NCI-H2029 treated with DMSO at 0.1 percent for 48 hours (cell line): ENCODE data around the gene GREB1L.

Experiments used
- DNase-seq: peaks from one replicate; lab custom pipeline; 2025; lab: John Stamatoyannopoulos, UW

GREB1L gene

GRCh38 chr18:21489119-21489750 is 247.2 kb downstream of the GREB1L start:
- DNase-seq: peak; percentile 11

GRCh38 chr18:21489919-21490495 is 248.0 kb downstream of the GREB1L start:
- DNase-seq: no peak

GRCh38 chr18:21490748-21491147 is 248.7 kb downstream of the GREB1L start:
- DNase-seq: no peak

- no peak for DNase-seq
Measured at GRCh38 chr18:21496277-21496835, 254.3 kb downstream of the GREB1L start.

- DNase-seq: no peak
Measured at GRCh38 chr18:21499997-21500396, 258.0 kb downstream of the GREB1L start.

- DNase-seq: no peak
Measured at GRCh38 chr18:21502661-21503060, 260.6 kb downstream of the GREB1L start.

GRCh38 chr18:21507913-21508701 is 266.1 kb downstream of the GREB1L start:
- DNase-seq: no peak

- DNase-seq: no peak
Measured at GRCh38 chr18:21509062-21509461, 267.0 kb downstream of the GREB1L start.

- DNase-seq: no peak
Measured at GRCh38 chr18:21513292-21513691, 271.3 kb downstream of the GREB1L start.

GRCh38 chr18:21513741-21514140 is 271.7 kb downstream of the GREB1L start:
- DNase-seq: no peak

GRCh38 chr18:21522530-21522929 is 280.5 kb downstream of the GREB1L start:
- DNase-seq: no peak

GRCh38 chr18:21525916-21526315 is 283.9 kb downstream of the GREB1L start:
- DNase-seq: no peak

GRCh38 chr18:21526463-21526862 is 284.4 kb downstream of the GREB1L start:
- no peak for DNase-seq

GRCh38 chr18:21534327-21534726 is 292.3 kb downstream of the GREB1L start:
- no peak for DNase-seq

- DNase-seq: no peak
Measured at GRCh38 chr18:21538230-21538629, 296.2 kb downstream of the GREB1L start.

- DNase-seq: no peak
Measured at GRCh38 chr18:21546423-21546822, 304.4 kb downstream of the GREB1L start.

- DNase-seq: no peak
Measured at GRCh38 chr18:21548647-21549046, 306.6 kb downstream of the GREB1L start.

GRCh38 chr18:21550510-21550970 is 308.5 kb downstream of the GREB1L start:
- DNase-seq: no peak

- no peak for DNase-seq
Measured at GRCh38 chr18:21557607-21558253, 315.7 kb downstream of the GREB1L start.

- no peak for DNase-seq
Measured at GRCh38 chr18:21559195-21559594, 317.2 kb downstream of the GREB1L start.

- DNase-seq: no peak
Measured at GRCh38 chr18:21571772-21572171, 329.7 kb downstream of the GREB1L start.
